Osteocyte (in vitro differentiated cells): ENCODE results near the gene DECR2. TPM values are rescaled to one million over a fixed set of nuclear protein-coding genes. Genes with fewer than 3 reads are reported as not detected.

Source experiments
- DNase-seq: peaks from one replicate; pipeline ENCODE4 v3.0.0; 2021; ENCODE audit warnings: mixed read lengths; ENCODE audit not compliant: unreplicated experiment; ENCODE audit errors: extremely low spot score
- H3K27ac Mint-ChIP-seq: one replicate; pipeline ENCODE4 v1.8.0; 2021; ENCODE audit warnings: mild to moderate bottlenecking, mixed read lengths; ENCODE audit not compliant: unreplicated experiment
- H3K27me3 Mint-ChIP-seq: one replicate; pipeline ENCODE4 v1.8.0; 2021; ENCODE audit warnings: mixed read lengths; ENCODE audit not compliant: unreplicated experiment
- H3K36me3 Mint-ChIP-seq: one replicate; pipeline ENCODE4 v1.8.0; 2021; ENCODE audit warnings: mixed read lengths; ENCODE audit not compliant: unreplicated experiment
- H3K4me1 Mint-ChIP-seq: one replicate; pipeline ENCODE4 v1.8.0; 2021; ENCODE audit warnings: mixed read lengths; ENCODE audit not compliant: unreplicated experiment
- H3K4me3 Mint-ChIP-seq: one replicate; pipeline ENCODE4 v1.8.0; 2021; ENCODE audit warnings: mild to moderate bottlenecking, moderate library complexity, mixed read lengths; ENCODE audit not compliant: unreplicated experiment
- H3K9me3 Mint-ChIP-seq: one replicate; pipeline ENCODE4 v1.8.0; 2021; ENCODE audit warnings: mixed read lengths; ENCODE audit not compliant: unreplicated experiment
- CTCF ChIP-seq: fragments of 200-600 bp; sonication (generic); IDR thresholded peaks from 2 replicates; pipeline ENCODE4 v1.5.0; 2021; ENCODE audit warnings: antibody characterized with exemption, mild to moderate bottlenecking, moderate library complexity
- total RNA-seq: library from RNA; stranded (reverse); gene quantifications from 2 replicates; pipeline ENCODE4 v1.2.1, GENCODE V29; 2021

DECR2 gene
- total RNA-seq, 1 donor from 2014 or later = 23.4 TPM

- no peaks in the 10 kb centered on the region for H3K9me3 Mint-ChIP-seq
- H3K27me3 Mint-ChIP-seq = no peaks in the 10 kb centered on the region
- no peak overlapping the region for H3K27ac Mint-ChIP-seq
- no peak for DNase-seq
- H3K4me1 Mint-ChIP-seq = peaks cover 30% of the 10 kb centered on the region
- no peak for TF ChIP-seq CTCF
- no peak overlapping the region for H3K4me3 Mint-ChIP-seq
- H3K36me3 Mint-ChIP-seq = peaks cover 9% of the 10 kb centered on the region
These were observed 29.2 kb downstream of the DECR2 start for GRCh38 chr16:430904-431303.

GRCh38 chr16:440627-441026 lies 38.9 kb downstream of the DECR2 start:
- Mint-ChIP-seq H3K27ac (peak overlapping the region; percentile 47), H3K36me3 (peaks cover 8% of the 10 kb centered on the region), H3K4me1 (peaks cover 29% of the 10 kb centered on the region), H3K4me3 (no peak overlapping the region), H3K9me3 (no peaks in the 10 kb centered on the region), H3K27me3 (no peaks in the 10 kb centered on the region)
- no peak for DNase-seq
- no peak for TF ChIP-seq CTCF

- Mint-ChIP-seq H3K27ac (no peak overlapping the region), H3K36me3 (peaks cover 8% of the 10 kb centered on the region), H3K27me3 (no peaks in the 10 kb centered on the region)
These were observed 39.8 kb downstream of the DECR2 start for GRCh38 chr16:441447-441846.

GRCh38 chr16:442976-443375 lies 41.3 kb downstream of the DECR2 start:
- H3K4me3 Mint-ChIP-seq = no peak overlapping the region
- no peaks in the 10 kb centered on the region for H3K9me3 Mint-ChIP-seq
- peak overlapping the region; percentile 23 for H3K27ac Mint-ChIP-seq
- H3K4me1 Mint-ChIP-seq = peaks cover 28% of the 10 kb centered on the region
- H3K36me3 Mint-ChIP-seq = peaks cover 8% of the 10 kb centered on the region
- TF ChIP-seq CTCF = no peak
- DNase-seq = no peak
- no peaks in the 10 kb centered on the region for H3K27me3 Mint-ChIP-seq

More at GRCh38 chr16:441447-441846, 39.8 kb downstream of the DECR2 start:
- no peak for TF ChIP-seq CTCF
- H3K9me3 Mint-ChIP-seq = no peaks in the 10 kb centered on the region
- no peak for DNase-seq
- no peak overlapping the region for H3K4me3 Mint-ChIP-seq
- peaks cover 28% of the 10 kb centered on the region for H3K4me1 Mint-ChIP-seq

- DNase-seq = no peak
- peaks cover 8% of the 10 kb centered on the region for H3K36me3 Mint-ChIP-seq
- H3K27ac Mint-ChIP-seq = no peak overlapping the region
These were observed 42.3 kb downstream of the DECR2 start for GRCh38 chr16:444027-444426.

More at GRCh38 chr16:444027-444426, 42.3 kb downstream of the DECR2 start:
- H3K4me3 Mint-ChIP-seq = no peak overlapping the region
- H3K4me1 Mint-ChIP-seq = peaks cover 28% of the 10 kb centered on the region
- H3K9me3 Mint-ChIP-seq = no peaks in the 10 kb centered on the region
- no peaks in the 10 kb centered on the region for H3K27me3 Mint-ChIP-seq
- no peak for TF ChIP-seq CTCF
